A673 (cell line): ENCODE data around the gene IFNL1. TPM values are rescaled to one million over a fixed set of nuclear protein-coding genes. Genes with fewer than 3 reads are reported as not detected.

Experiments
- BruUV-seq: library from RNA; stranded (reverse); fragments of 400-500 nt; replicated peaks from 2 replicates; lab custom pipeline; 2021; lab: Mats Ljungman, UMichigan
- CTCF ChIA-PET: fragments of 300-600 bp; sonication (Branson Sonifier 250); formaldehyde crosslinking; loops from one replicate; lab custom pipeline; 2022; ENCODE audit warnings: antibody characterized with exemption; lab: Charles Lee
- POLR2A ChIA-PET: fragments of 300-600 bp; sonication (Branson Sonifier 250); formaldehyde crosslinking; loops from one replicate; lab custom pipeline; 2022; ENCODE audit warnings: antibody characterized with exemption; ENCODE audit not compliant: low non-redundant PET; lab: Charles Lee
- DNase-seq: peaks from one replicate; pipeline ENCODE4 v3.0.0-alpha.2; 2015; ENCODE audit warnings: low spot score
- H3K27ac ChIP-seq: fragments of 200-600 bp; sonication (generic); 2 replicates; pipeline ENCODE4 v1.5.1; 2016; ENCODE audit warnings: mixed run types, low read depth, mild to moderate bottlenecking, mixed read lengths, antibody characterized with exemption, low read length; ENCODE audit not compliant: poor library complexity, severe bottlenecking
- H3K27me3 ChIP-seq: fragments of 200-600 bp; sonication (generic); replicated peaks from 2 replicates; pipeline ENCODE4 v1.6.1; 2017; ENCODE audit warnings: mixed run types, low read depth, mild to moderate bottlenecking, mixed read lengths, antibody characterized with exemption, low read length; ENCODE audit not compliant: insufficient read depth, poor library complexity
- H3K36me3 ChIP-seq: fragments of 200-600 bp; sonication (generic); 2 replicates; pipeline ENCODE4 v1.6.1; 2016; ENCODE audit warnings: mixed run types, mild to moderate bottlenecking, mixed read lengths, antibody characterized with exemption, low read length; ENCODE audit not compliant: insufficient read depth, poor library complexity, severe bottlenecking
- H3K4me1 ChIP-seq: fragments of 200-600 bp; sonication (generic); 2 replicates; pipeline ENCODE4 v1.6.1; 2017; ENCODE audit warnings: mixed run types, mild to moderate bottlenecking, mixed read lengths, antibody characterized with exemption, low read length; ENCODE audit not compliant: insufficient read depth, poor library complexity, severe bottlenecking
- H3K4me3 ChIP-seq: fragments of 200-600 bp; sonication (generic); 2 replicates; pipeline ENCODE4 v1.5.1; 2016; ENCODE audit warnings: low read depth, mixed run types, mild to moderate bottlenecking, mixed read lengths, low read length; ENCODE audit not compliant: poor library complexity, severe bottlenecking
- H3K9me3 ChIP-seq: fragments of 200-600 bp; sonication (generic); 2 replicates; pipeline ENCODE4 v1.6.1; 2016; ENCODE audit warnings: mixed run types, low read depth, mild to moderate bottlenecking, mixed read lengths, antibody characterized with exemption, low read length; ENCODE audit not compliant: poor library complexity, severe bottlenecking
- EZH2 ChIP-seq: fragments of 200-600 bp; sonication (generic); IDR thresholded peaks from 2 replicates; pipeline ENCODE4 v1.6.1; 2017; ENCODE audit warnings: borderline replicate concordance, low read depth, mild to moderate bottlenecking, mixed read lengths, antibody characterized with exemption, low read length; ENCODE audit not compliant: poor library complexity, severe bottlenecking
- intact Hi-C: fragments of 100-400 bp; cut with micrococcal nuclease; formaldehyde crosslinking; loops from one replicate; pipeline ENCODE4 v1.10.0; 2022; ENCODE audit not compliant: unreplicated experiment
- total RNA-seq: library from RNA; stranded (reverse); gene quantifications from 2 replicates; pipeline ENCODE4 v1.2.3, GENCODE V29; 2021
- TF ChIP-seq, protein P1 (sequence below): fragments of 300-800, 200-600 bp; sonication (generic); conservative IDR thresholded peaks from 2 replicates; pipeline ENCODE4 v1.5.1; 2017; ENCODE audit warnings: low read depth, mild to moderate bottlenecking, antibody characterized with exemption, low read length, moderate library complexity, mixed read lengths

The IFNL1 gene
- total RNA-seq, 1 experiment from 2014 or later = not detected

- BruUV-seq = no TSS peak
- peaks cover 9% of the 10 kb centered on the region for H3K4me1 ChIP-seq
- no peak for TF ChIP-seq EZH2
- TF ChIP-seq, protein P1, sequence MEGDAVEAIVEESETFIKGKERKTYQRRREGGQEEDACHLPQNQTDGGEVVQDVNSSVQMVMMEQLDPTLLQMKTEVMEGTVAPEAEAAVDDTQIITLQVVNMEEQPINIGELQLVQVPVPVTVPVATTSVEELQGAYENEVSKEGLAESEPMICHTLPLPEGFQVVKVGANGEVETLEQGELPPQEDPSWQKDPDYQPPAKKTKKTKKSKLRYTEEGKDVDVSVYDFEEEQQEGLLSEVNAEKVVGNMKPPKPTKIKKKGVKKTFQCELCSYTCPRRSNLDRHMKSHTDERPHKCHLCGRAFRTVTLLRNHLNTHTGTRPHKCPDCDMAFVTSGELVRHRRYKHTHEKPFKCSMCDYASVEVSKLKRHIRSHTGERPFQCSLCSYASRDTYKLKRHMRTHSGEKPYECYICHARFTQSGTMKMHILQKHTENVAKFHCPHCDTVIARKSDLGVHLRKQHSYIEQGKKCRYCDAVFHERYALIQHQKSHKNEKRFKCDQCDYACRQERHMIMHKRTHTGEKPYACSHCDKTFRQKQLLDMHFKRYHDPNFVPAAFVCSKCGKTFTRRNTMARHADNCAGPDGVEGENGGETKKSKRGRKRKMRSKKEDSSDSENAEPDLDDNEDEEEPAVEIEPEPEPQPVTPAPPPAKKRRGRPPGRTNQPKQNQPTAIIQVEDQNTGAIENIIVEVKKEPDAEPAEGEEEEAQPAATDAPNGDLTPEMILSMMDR = no peak
- intact Hi-C loops = no loop called here
- no peak for DNase-seq
- H3K36me3 ChIP-seq = no peaks in the 10 kb centered on the region
- ChIA-PET POLR2A (no interaction called here), CTCF (no interaction called here)
- no peak overlapping the region for H3K27ac ChIP-seq
- no peak overlapping the region for H3K4me3 ChIP-seq
- no peaks in the 10 kb centered on the region for H3K27me3 ChIP-seq
- no peaks in the 10 kb centered on the region for H3K9me3 ChIP-seq
These were observed 20.6 kb downstream of the IFNL1 start for GRCh38 chr19:39316627-39317321.

- H3K27me3 ChIP-seq = no peaks in the 10 kb centered on the region
- BruUV-seq = no TSS peak
- TF ChIP-seq, protein P1 = no peak
- no peak for TF ChIP-seq EZH2
- H3K27ac ChIP-seq = no peak overlapping the region
- H3K4me3 ChIP-seq = no peak overlapping the region
- H3K9me3 ChIP-seq = no peaks in the 10 kb centered on the region
- no peaks in the 10 kb centered on the region for H3K36me3 ChIP-seq
- ChIA-PET CTCF (interaction anchor here (0.6 kb wide), 1 partner anchor 57 kb away, joined by 8 read pairs; no protein-coding TSS in a partner anchor), POLR2A (no interaction called here)
- intact Hi-C loops = no loop called here
- no peak for DNase-seq
- peaks cover 9% of the 10 kb centered on the region for H3K4me1 ChIP-seq
These were observed 21.3 kb downstream of the IFNL1 start for GRCh38 chr19:39317476-39317875.

DNA sequence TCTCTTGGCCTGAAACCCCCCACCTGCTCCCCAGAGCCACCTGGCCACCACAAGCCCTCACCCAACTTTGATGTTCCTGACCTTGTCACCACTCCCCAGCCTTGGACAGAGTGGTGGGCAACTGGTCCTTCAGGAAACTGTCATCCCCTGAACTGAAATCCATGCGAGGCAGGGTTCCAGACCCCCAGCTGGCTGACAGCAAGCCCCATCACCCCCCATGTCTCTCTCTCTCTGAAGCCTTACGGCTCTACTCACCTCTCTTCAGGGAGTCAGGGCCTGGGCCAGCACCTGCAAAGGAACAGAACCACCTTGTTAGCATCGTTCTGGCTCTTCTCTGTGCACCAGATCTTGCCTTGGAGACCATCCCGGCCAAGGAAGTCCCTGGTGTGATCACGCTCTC lies 21.9 kb downstream of the IFNL1 start:
- no peaks in the 10 kb centered on the region for H3K36me3 ChIP-seq
- CTCF ChIA-PET = no interaction called here
- H3K27ac ChIP-seq = no peak overlapping the region
- H3K27me3 ChIP-seq = no peaks in the 10 kb centered on the region
- POLR2A ChIA-PET = no interaction called here
- no peak overlapping the region for H3K4me3 ChIP-seq
- intact Hi-C loops = no loop called here
- DNase-seq = no peak
- H3K4me1 ChIP-seq = peaks cover 9% of the 10 kb centered on the region
- H3K9me3 ChIP-seq = no peaks in the 10 kb centered on the region
- no TSS peak for BruUV-seq
- TF ChIP-seq, protein P1 = no peak
- TF ChIP-seq EZH2 = no peak
